A549 (cell line): ENCODE results near the gene CBR1. TPM values are rescaled to one million over a fixed set of nuclear protein-coding genes. Genes with fewer than 3 reads are reported as not detected.

Source experiments
- ATAC-seq, 2 experiments: fragments of 200-7000 bp in 1 of 2; fragments of >200 bp in 1 of 2; cut with Nextera tagmentation in 1 of 2; cut with Tn5 transposase in 1 of 2; 3 replicates each; pipeline versions ENCODE4 v1.8.0 to v1.9.1; 2018 to 2020; ENCODE audit warnings: mild to moderate bottlenecking in 1 of 2, moderate library complexity in 1 of 2
- CTCF ChIA-PET: fragments of 300-600 bp; sonication (Branson Sonifier 250); formaldehyde crosslinking; extraction: SDS; loops from one replicate; lab custom pipeline; 2021; ENCODE audit warnings: antibody characterized with exemption, inconsistent platforms; lab: Yijun Ruan, JAX
- POLR2A ChIA-PET: fragments of 350-600 bp; formaldehyde crosslinking; extraction: SDS; loops from one replicate; lab custom pipeline; 2021; ENCODE audit warnings: antibody characterized with exemption, inconsistent platforms; lab: Yijun Ruan, JAX
- DNase-seq, 2 experiments: peaks; one replicate each; pipeline versions ENCODE4 v3.0.0 to v3.0.0-alpha.2; 2011 to 2016; ENCODE audit warnings: low read depth in 1 of 2, low spot score in 1 of 2
- FAIRE-seq: peaks from 2 replicates; lab custom pipeline; 2011; peaks lifted over from hg19 to GRCh38; lab: Jason Lieb, UNC
- H3K27ac ChIP-seq, 2 experiments: fragments of >200 bp; sonication (Bioruptor Twin); formaldehyde crosslinking; 3 replicates each; pipeline ENCODE4 v1.5.1; 2016 to 2017
- H3K4me1 ChIP-seq: fragments of >200 bp; sonication (Bioruptor Twin); formaldehyde crosslinking; 3 replicates; pipeline ENCODE4 v1.6.1; 2016
- H3K4me2 ChIP-seq: fragments of >200 bp; sonication (Bioruptor Twin); formaldehyde crosslinking; 3 replicates; pipeline ENCODE4 v1.6.1; 2016
- H3K4me3 ChIP-seq: fragments of >200 bp; sonication (Bioruptor Twin); formaldehyde crosslinking; 3 replicates; pipeline ENCODE4 v1.5.1; 2016
- H3K9me3 ChIP-seq: fragments of >200 bp; sonication (Bioruptor Twin); formaldehyde crosslinking; 3 replicates; pipeline ENCODE4 v1.6.1; 2016
- BHLHE40 ChIP-seq: IDR thresholded peaks from 2 replicates; pipeline ENCODE4 v1.6.1; 2012; ENCODE audit warnings: low read depth, low read length, inconsistent platforms
- CTCF ChIP-seq: fragments of >200 bp; sonication (Bioruptor Twin); formaldehyde crosslinking; IDR thresholded peaks from 3 replicates; pipeline ENCODE4 v1.5.1; 2016
- EHF ChIP-seq: fragments of 250-450 bp; sonication (Bioruptor Pico); IDR thresholded peaks from 2 replicates; pipeline ENCODE4 v1.5.0; 2020; ENCODE audit warnings: mild to moderate bottlenecking
- EHMT2 ChIP-seq: fragments of 200-600 bp; sonication (generic); IDR thresholded peaks from 2 replicates; pipeline ENCODE4 v1.6.1; 2016; ENCODE audit warnings: antibody characterized with exemption, low read depth, mild to moderate bottlenecking, moderate library complexity
- ESRRA ChIP-seq: fragments of 150-350 bp; IDR thresholded peaks from 2 replicates; pipeline ENCODE4 v1.6.1; 2014; ENCODE audit warnings: mild to moderate bottlenecking, low read length, borderline replicate concordance
- FOSB ChIP-seq: fragments of 250-450 bp; sonication (Bioruptor Pico); IDR thresholded peaks from 2 replicates; pipeline ENCODE4 v1.5.0; 2020; ENCODE audit warnings: mild to moderate bottlenecking, moderate library complexity
- HDAC2 ChIP-seq: fragments of 200-600 bp; sonication (generic); IDR thresholded peaks from 2 replicates; pipeline ENCODE4 v1.6.1; 2016
- HEYL ChIP-seq: fragments of 250-450 bp; sonication (Bioruptor Pico); IDR thresholded peaks from 2 replicates; pipeline ENCODE4 v1.8.0; 2021; ENCODE audit warnings: mild to moderate bottlenecking, moderate library complexity
- KDM1A ChIP-seq: fragments of 200-600 bp; sonication (generic); IDR thresholded peaks from 2 replicates; pipeline ENCODE4 v1.6.1; 2016; ENCODE audit warnings: low read depth, mild to moderate bottlenecking
- MAFK ChIP-seq: fragments of 450-650 bp; IDR thresholded peaks from 2 replicates; pipeline ENCODE4 v1.6.1; 2014; ENCODE audit not compliant: partially characterized antibody
- MAZ ChIP-seq: fragments of 150-350 bp; IDR thresholded peaks from 2 replicates; pipeline ENCODE4 v1.6.1; 2014; ENCODE audit warnings: antibody characterized with exemption, low read depth, low read length, borderline replicate concordance
- MYC ChIP-seq: IDR thresholded peaks from 2 replicates; pipeline ENCODE4 v1.6.1; 2012; ENCODE audit warnings: mild to moderate bottlenecking, inconsistent platforms, low read length, improper control_type of control experiment, borderline replicate concordance
- NR3C1 ChIP-seq: fragments of >200 bp; sonication (Bioruptor Twin); formaldehyde crosslinking; IDR thresholded peaks from 3 replicates; pipeline ENCODE4 v1.6.1; 2017
- REST ChIP-seq: fragments of 200-600 bp; sonication (generic); IDR thresholded peaks from 2 replicates; pipeline ENCODE4 v1.6.1; 2016; ENCODE audit warnings: antibody characterized with exemption, mild to moderate bottlenecking, moderate library complexity
- RNF2 ChIP-seq: fragments of 200-600 bp; sonication (generic); IDR thresholded peaks from 2 replicates; pipeline ENCODE4 v1.6.1; 2016; ENCODE audit warnings: low read depth, mild to moderate bottlenecking, antibody characterized with exemption, moderate library complexity, borderline replicate concordance
- TFCP2L1 ChIP-seq: fragments of 250-450 bp; sonication (Bioruptor Pico); IDR thresholded peaks from 2 replicates; pipeline ENCODE4 v1.5.0; 2021; ENCODE audit warnings: mild to moderate bottlenecking
- ZC3H11A ChIP-seq: fragments of 450-650 bp; IDR thresholded peaks from 2 replicates; pipeline ENCODE4 v1.6.1; 2014; ENCODE audit warnings: antibody characterized with exemption, mild to moderate bottlenecking
- ZFP36 ChIP-seq: fragments of 450-650 bp; IDR thresholded peaks from 2 replicates; pipeline ENCODE4 v1.6.1; 2014; ENCODE audit warnings: borderline replicate concordance; ENCODE audit not compliant: partially characterized antibody
- WGBS: methylation state at CpG from one replicate; pipeline ENCODE4 v1.1.6; 2017; ENCODE audit errors: missing lambda C conversion rate; 5-methylcytosine and 5-hydroxymethylcytosine counted together
- polyA plus RNA-seq, 4 experiments: library from polyadenylated mRNA; depleted of rRNA in 3 of 4; stranded (reverse); fragments of >200 nt; fragmentation: RNase III in 1 of 4; extraction: RNeasy Plus Mini Kit Qiagen cat#74134 plus additional on column Dnase treatment in 1 of 4; gene quantifications; 2 replicates in 3 of 4; 3 replicates in 1 of 4; pipeline ENCODE4 v1.2.3, GENCODE V29; 2011 to 2017
- TF ChIP-seq, protein P1 (sequence below): IDR thresholded peaks from 2 replicates; pipeline ENCODE4 v1.6.1; 2012; ENCODE audit warnings: low read depth, borderline replicate concordance
- TF ChIP-seq, protein P2 (sequence below): fragments of 450-650 bp; IDR thresholded peaks from 2 replicates; pipeline ENCODE4 v1.6.1; 2014; ENCODE audit warnings: antibody characterized with exemption

The CBR1 gene
- polyA plus RNA-seq, 2 of the 4 experiments (the other 2 are of a cell fraction) = 165 to 208 TPM

DNA sequence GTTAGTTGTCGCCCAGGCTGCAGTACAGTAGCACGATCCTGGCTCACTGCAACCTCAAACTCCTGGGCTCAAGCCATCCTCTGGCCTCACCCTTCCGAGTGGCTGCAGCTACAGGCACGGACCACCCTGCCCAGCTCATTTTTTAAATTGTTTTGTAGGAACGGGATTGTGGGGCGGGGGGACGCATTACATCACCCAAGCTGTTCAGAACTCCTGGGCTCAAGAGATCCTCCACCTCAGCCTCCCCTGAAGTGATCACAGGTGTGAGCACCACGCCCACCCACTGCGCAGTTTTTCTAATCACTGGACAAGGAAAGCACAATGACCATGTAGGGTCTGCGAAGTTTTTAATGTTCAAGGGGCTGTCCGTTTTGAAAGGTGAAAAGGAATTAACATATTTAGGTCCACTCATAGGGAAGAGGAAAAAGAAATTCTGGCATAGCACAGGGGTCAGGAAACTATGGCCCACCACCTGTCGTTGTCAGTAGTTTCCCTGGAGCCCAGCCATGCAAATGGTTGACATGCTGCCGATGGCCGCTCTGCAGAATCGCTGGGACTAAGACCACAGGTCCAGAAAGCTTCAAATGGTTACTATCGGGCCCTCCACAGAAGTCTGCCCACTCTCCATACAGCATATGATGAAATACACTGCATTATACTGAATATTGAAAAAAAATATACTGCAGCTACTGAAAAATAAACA, 35.5 kb upstream of the CBR1 start:
- CTCF ChIA-PET = interaction anchor here (1.2 to 2.0 kb wide), 3 partner anchors 10 to 78 kb away, joined by 3 to 5 read pairs (median 4); no protein-coding TSS in a partner anchor
- 84% methylated on average over 14 of the region's 16 CpGs for WGBS
- FAIRE-seq (no peak), ATAC-seq (no peak), DNase-seq (no peak)
- Histone ChIP-seq H3K4me1 (no peaks in the 10 kb centered on the region), H3K9me3 (no peaks in the 10 kb centered on the region), H3K27ac (no peak overlapping the region), H3K4me2 (no peak overlapping the region), H3K4me3 (no peak overlapping the region)
- POLR2A ChIA-PET = no interaction called here
- no peak for TF ChIP-seq CTCF
- TF ChIP-seq, protein P1, sequence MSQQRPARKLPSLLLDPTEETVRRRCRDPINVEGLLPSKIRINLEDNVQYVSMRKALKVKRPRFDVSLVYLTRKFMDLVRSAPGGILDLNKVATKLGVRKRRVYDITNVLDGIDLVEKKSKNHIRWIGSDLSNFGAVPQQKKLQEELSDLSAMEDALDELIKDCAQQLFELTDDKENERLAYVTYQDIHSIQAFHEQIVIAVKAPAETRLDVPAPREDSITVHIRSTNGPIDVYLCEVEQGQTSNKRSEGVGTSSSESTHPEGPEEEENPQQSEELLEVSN = no peak
- no peak for TF ChIP-seq KDM1A
- TF ChIP-seq EHF (CRISPR knock-in tag) = no peak
- TF ChIP-seq HEYL (CRISPR knock-in tag) = no peak
- no peak for TF ChIP-seq ESRRA
- TF ChIP-seq ZC3H11A = no peak
- no peak for TF ChIP-seq NR3C1
- no peak for TF ChIP-seq BHLHE40
- no peak for TF ChIP-seq ZFP36

DNA sequence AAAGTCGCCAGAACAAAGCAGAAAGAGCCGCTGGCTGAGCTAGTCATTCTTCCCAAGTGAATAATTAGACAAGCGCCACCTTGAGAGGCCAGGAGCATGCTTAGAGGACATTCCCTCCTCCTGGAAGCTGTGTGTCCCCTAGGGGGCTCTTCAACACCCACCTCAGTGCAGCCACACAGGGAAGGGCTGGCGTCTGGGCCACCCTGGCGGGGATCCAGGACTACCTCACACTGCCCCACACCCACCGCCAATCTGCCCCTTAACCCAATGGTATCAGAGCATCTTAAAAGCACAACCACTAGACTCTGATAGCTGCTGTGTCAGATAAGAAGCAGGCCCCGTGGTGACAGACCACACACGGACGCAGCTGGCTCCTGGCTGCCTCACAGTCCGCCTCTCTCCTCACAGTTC, 34.4 kb upstream of the CBR1 start:
- Histone ChIP-seq H3K4me1 (no peaks in the 10 kb centered on the region), H3K9me3 (no peaks in the 10 kb centered on the region), H3K4me2 (no peak overlapping the region), H3K27ac (no peak overlapping the region), H3K4me3 (no peak overlapping the region)
- CTCF ChIA-PET = interaction anchor here (1.3 to 2.0 kb wide), 2 partner anchors 9 to 77 kb away, joined by 4 to 5 read pairs; no protein-coding TSS in a partner anchor
- 0 out of 6 replicates have a peak, but pooled peaks of 1 of the 2 experiments have one; percentile 21 for ATAC-seq
- 89% methylated on average over 5 of the region's 10 CpGs for WGBS
- TF ChIP-seq, protein P2, sequence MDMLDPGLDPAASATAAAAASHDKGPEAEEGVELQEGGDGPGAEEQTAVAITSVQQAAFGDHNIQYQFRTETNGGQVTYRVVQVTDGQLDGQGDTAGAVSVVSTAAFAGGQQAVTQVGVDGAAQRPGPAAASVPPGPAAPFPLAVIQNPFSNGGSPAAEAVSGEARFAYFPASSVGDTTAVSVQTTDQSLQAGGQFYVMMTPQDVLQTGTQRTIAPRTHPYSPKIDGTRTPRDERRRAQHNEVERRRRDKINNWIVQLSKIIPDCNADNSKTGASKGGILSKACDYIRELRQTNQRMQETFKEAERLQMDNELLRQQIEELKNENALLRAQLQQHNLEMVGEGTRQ = no peak
- TF ChIP-seq HDAC2 (no peak), FOSB (CRISPR knock-in tag) (no peak), CTCF (no peak), TFCP2L1 (no peak), ESRRA (no peak), EHMT2 (no peak), RNF2 (no peak), MAZ (no peak), REST (no peak), MYC (no peak), MAFK (no peak), EHF (CRISPR knock-in tag) (no peak)
- FAIRE-seq = no peak
- POLR2A ChIA-PET = interaction anchor here (2.2 kb wide), 1 partner anchor 25 kb away, joined by 8 read pairs; the partner anchor contains the start of gene SETD4
- DNase-seq = no peak
